ENCODE measurements around the gene SLC18B1. TPM values are rescaled to one million over a fixed set of nuclear protein-coding genes. Genes with fewer than 3 reads are reported as not detected.

The SLC18B1 gene
- total and polyA plus RNA-seq, 2 of the 13 experiments (the other 11 are each of a cell fraction or from before 2014, with no cell fraction given), result 11.4 to 13.8 TPM

GRCh38 chr6:132792510-132792909, 5.9 kb downstream of the SLC18B1 start:
- 93% methylated on average over 5 of the region's 5 CpGs for WGBS (ENCODE audit: low lambda C conversion rate)
- ATAC-seq (no peak), FAIRE-seq (no peak), DNase-seq (ENCODE audit: low spot score) (no peak)
- in situ Hi-C loops (cut with HindIII; ENCODE audit: extremely low pct_ligation_motif_present, low pct_unique_long_range_greater_than_20kb), result no loop called here
- intact Hi-C loops (cut with micrococcal nuclease; ENCODE audit: unreplicated experiment), result loop anchor here (10.0 kb wide), 1 partner anchor 258 kb away; the partner anchor contains the start of gene TAAR9
- BruUV-seq (replicated peaks), result no TSS peak
- no peak overlapping the region for H2AFZ ChIP-seq (ENCODE audit: low read length)
- H3K79me2 ChIP-seq (ENCODE audit: insufficient read depth, low read length), result no peaks in the 10 kb centered on the region
- no peak overlapping the region for H3K9ac ChIP-seq (ENCODE audit: insufficient read depth, low read depth, low read length)
- ChIA-PET POLR2A (interaction anchor here (1.2 kb wide), 1 partner anchor 22 kb away, joined by 3 read pairs; the partner anchor contains the start of gene RPS12), CTCF (ENCODE audit: low intra/inter-chr PET ratio, low total read pairs) (no interaction called here)
- H4K20me1 ChIP-seq (ENCODE audit: insufficient read depth, low read length), result no peaks in the 10 kb centered on the region
- H3K27me3 ChIP-seq (ENCODE audit: control insufficient read depth in 1 of 2, insufficient read depth in 2 of 2, low read length in 2 of 2), result no peaks in the 10 kb centered on the region
- H3K4me1 ChIP-seq (ENCODE audit: insufficient read depth, low read length), result 0 out of 2 replicates have a peak, but pooled peaks cover 3% of the 10 kb centered on the region
- H3K27ac ChIP-seq (ENCODE audit: extremely low read length, insufficient read depth, low read length), result no peak overlapping the region
- H3K4me2 ChIP-seq (ENCODE audit: low read depth, low read length), result no peak overlapping the region
- no peak overlapping the region for H3K4me3 ChIP-seq (replicated peaks in 1 of 3; ENCODE audit: insufficient read depth in 1 of 3, low read depth in 2 of 3, low read length in 3 of 3)
- H3K36me3 ChIP-seq (replicated peaks in 1 of 2; ENCODE audit: control insufficient read depth in 1 of 2, insufficient read depth in 2 of 2, low read length in 2 of 2), result peaks cover 4 to 5% of the 10 kb centered on the region in 2 experiments; a peak in 2 of 5 replicates
- no peaks in the 10 kb centered on the region for H3K9me3 ChIP-seq (ENCODE audit: low read length)
- TF ChIP-seq TOPORS (CRISPR knock-in tag; IDR thresholded peaks at IDR 0.05) (no peak), SALL2 (CRISPR knock-in tag; IDR thresholded peaks at IDR 0.05) (no peak), IRF1 (CRISPR knock-in tag; IDR thresholded peaks at IDR 0.05; ENCODE audit: low read depth) (no peak), MXI1 (IDR thresholded peaks at IDR 0.05; ENCODE audit: borderline replicate concordance, low read depth, low read length) (no peak), ZGPAT (CRISPR knock-in tag; IDR thresholded peaks at IDR 0.05) (no peak), TMF1 (CRISPR knock-in tag; IDR thresholded peaks at IDR 0.05; ENCODE audit: low read depth) (no peak), NR2F1 (CRISPR knock-in tag; IDR thresholded peaks at IDR 0.05) (no peak), AKNA (CRISPR knock-in tag; IDR thresholded peaks at IDR 0.05; ENCODE audit: borderline replicate concordance) (no peak), ZNF331 (CRISPR knock-in tag; IDR thresholded peaks at IDR 0.05) (no peak), CEBPG (CRISPR knock-in tag; IDR thresholded peaks at IDR 0.05) (no peak), NR2C2 (CRISPR knock-in tag; IDR thresholded peaks at IDR 0.05; ENCODE audit: borderline replicate concordance) (no peak), ZNF569 (CRISPR knock-in tag; IDR thresholded peaks at IDR 0.05; ENCODE audit: borderline replicate concordance) (no peak), ZNF687 (CRISPR knock-in tag; IDR thresholded peaks at IDR 0.05) (no peak)

All from HepG2 (cell line).